Measurements from ENCODE around the gene TMOD4.

The TMOD4 gene

GRCh38 chr1:151166505-151166956 is 9.2 kb downstream of the TMOD4 start:
- peak overlapping the region; percentile 84 for H3K4me3 ChIP-seq (ENCODE audit: low read depth, low read length)
- peaks cover 46% of the 10 kb centered on the region for H3K36me3 ChIP-seq
- TF ChIP-seq CTCF (IDR thresholded peaks at IDR 0.05; ENCODE audit: low read depth, low read length): no peak
- DNase-seq: no peak
- peak overlapping the region; percentile 86 for H3K27ac ChIP-seq
- no peaks in the 10 kb centered on the region for H3K9me3 ChIP-seq (ENCODE audit: severe bottlenecking)
- no peaks in the 10 kb centered on the region for H3K27me3 ChIP-seq (ENCODE audit: insufficient read depth, low read depth, severe bottlenecking)

- DNase-seq: peak; percentile 100
- H3K36me3 ChIP-seq: peaks cover 48% of the 10 kb centered on the region
- peak within 1 kb of the TSS; percentile 84 for H3K4me3 ChIP-seq (ENCODE audit: low read depth, low read length)
- H3K27ac ChIP-seq: peak within 1 kb of the TSS; percentile 86
- TF ChIP-seq CTCF (IDR thresholded peaks at IDR 0.05; ENCODE audit: low read depth, low read length): 0 out of 2 replicates have a peak, but pooled peaks have one; percentile 3
- H3K27me3 ChIP-seq (ENCODE audit: insufficient read depth, low read depth, severe bottlenecking): no peaks in the 10 kb centered on the region
- H3K9me3 ChIP-seq (ENCODE audit: severe bottlenecking): no peaks in the 10 kb centered on the region
Measured at GRCh38 chr1:151165738-151166504, 9.9 kb downstream of the TMOD4 start, which contains the start of the genes LYSMD1 and SCNM1. Gene LYSMD1 (minus strand): TSS chr1:151165902. CDS start chr1:151165258, 644 bp downstream. Gene SCNM1 (plus strand): TSS chr1:151166144. CDS start chr1:151166153, 9 bp downstream.

GRCh38 chr1:151165281-151165737 is 10.5 kb downstream of the TMOD4 start:
- no peaks in the 10 kb centered on the region for H3K27me3 ChIP-seq (ENCODE audit: insufficient read depth, low read depth, severe bottlenecking)
- no peak for TF ChIP-seq CTCF (IDR thresholded peaks at IDR 0.05; ENCODE audit: low read depth, low read length)
- no peaks in the 10 kb centered on the region for H3K9me3 ChIP-seq (ENCODE audit: severe bottlenecking)
- H3K4me3 ChIP-seq (ENCODE audit: low read depth, low read length): peak overlapping the region; percentile 84
- DNase-seq: peak; percentile 98
- peaks cover 48% of the 10 kb centered on the region for H3K36me3 ChIP-seq
- H3K27ac ChIP-seq: peak overlapping the region; percentile 86

GRCh38 chr1:151164732-151165280 is 11.0 kb downstream of the TMOD4 start:
- Histone ChIP-seq H3K9me3 (ENCODE audit: severe bottlenecking) (no peaks in the 10 kb centered on the region), H3K4me3 (ENCODE audit: low read depth, low read length) (peak overlapping the region; percentile 84), H3K36me3 (peaks cover 46% of the 10 kb centered on the region), H3K27ac (peak overlapping the region; percentile 86), H3K27me3 (ENCODE audit: insufficient read depth, low read depth, severe bottlenecking) (no peaks in the 10 kb centered on the region)
- 0 out of 2 replicates have a peak, but pooled peaks have one; percentile 3 for TF ChIP-seq CTCF (IDR thresholded peaks at IDR 0.05; ENCODE audit: low read depth, low read length)
- no peak for DNase-seq

- Histone ChIP-seq H3K27me3 (ENCODE audit: insufficient read depth, low read depth, severe bottlenecking) (no peaks in the 10 kb centered on the region), H3K36me3 (peaks cover 49% of the 10 kb centered on the region), H3K9me3 (ENCODE audit: severe bottlenecking) (no peaks in the 10 kb centered on the region), H3K27ac (no peak overlapping the region), H3K4me3 (ENCODE audit: low read depth, low read length) (no peak overlapping the region)
- no peak for DNase-seq
- no peak for TF ChIP-seq CTCF (IDR thresholded peaks at IDR 0.05; ENCODE audit: low read depth, low read length)
Measured at GRCh38 chr1:151159373-151159772, 16.4 kb downstream of the TMOD4 start.
